Right lobe of liver (tissue), 6 donors: Measurements from ENCODE around the gene SGCD. TPM values are rescaled to one million over a fixed set of nuclear protein-coding genes. Genes with fewer than 3 reads are reported as not detected.
A peak's percentile ranks its signal among the peaks of the same experiment; 100 is the strongest.

ENCODE experiments used
- ATAC-seq, 4 donors: fragments of 200-7000 bp; cut with Tn5 transposase; one replicate each; pipeline ENCODE4 v1.9.1; 2020; ENCODE audit warnings: mild to moderate bottlenecking in 4 of 4, moderate library complexity in 4 of 4
- DNase-seq, 3 donors: peaks; one replicate each; pipeline ENCODE4 v3.0.0-alpha.2; 2020
- H3K27ac ChIP-seq, 3 donors: fragments of 200-600 bp; one replicate each; pipeline ENCODE4 v1.8.0; 2022
- H3K27me3 ChIP-seq, 2 donors: fragments of 200-600 bp; one replicate each; pipeline ENCODE4 v1.8.0; 2022
- H3K36me3 ChIP-seq, 4 donors: fragments of 200-600 bp; sonication (generic) in 1 of 4; one replicate each; pipeline versions ENCODE4 v1.5.1 to v1.8.0; 2017 to 2022; ENCODE audit warnings: control low read depth in 1 of 4
- H3K4me1 ChIP-seq, 4 donors: fragments of 200-600 bp; sonication (generic) in 1 of 4; one replicate each; pipeline versions ENCODE4 v1.5.1 to v1.8.0; 2017 to 2022; ENCODE audit warnings: control low read depth in 1 of 4
- H3K4me3 ChIP-seq, 3 donors: fragments of 200-600 bp; one replicate each; pipeline ENCODE4 v1.8.0; 2022
- H3K9me3 ChIP-seq, 4 donors: fragments of 200-600 bp; sonication (generic) in 1 of 4; one replicate each; pipeline versions ENCODE4 v1.5.1 to v1.8.0; 2017 to 2022; ENCODE audit warnings: control low read depth in 1 of 4
- CTCF ChIP-seq, 4 donors: fragments of 200-600 bp in 3 of 4; fragments of 450-650 bp in 1 of 4; IDR thresholded peaks; one replicate each; pipeline versions ENCODE4 v1.5.1 to v1.8.0; 2016 to 2022; ENCODE audit warnings: antibody characterized with exemption in 4 of 4, mild to moderate bottlenecking in 2 of 4
- POLR2A ChIP-seq: fragments of 450-650 bp; IDR thresholded peaks from one replicate; pipeline ENCODE4 v1.6.1; 2017; ENCODE audit warnings: antibody characterized with exemption, mild to moderate bottlenecking
- WGBS: methylation state at CpG from one replicate; pipeline ENCODE4 v1.1.6; 2018; ENCODE audit warnings: low coverage, low lambda C conversion rate; ENCODE audit not compliant: insufficient coverage; ENCODE audit errors: missing lambda C conversion rate; 5-methylcytosine and 5-hydroxymethylcytosine counted together
- intact Hi-C, 2 donors: fragments of 100-400 bp; cut with DNase I; formaldehyde crosslinking; loops; one replicate each; pipeline versions ENCODE4 v1.11.2 to v1.14.1; 2022
- total RNA-seq, 6 experiments: library from RNA; depleted of rRNA in 2 of 6; stranded (reverse); fragments of >200 nt in 2 of 6; fragmentation: NEBNext Ultra II Directional in 3 of 6; extraction: Animal tissue kit (Norgen Biotek cat#: 25700) in 3 of 6; gene quantifications; one replicate each; pipeline versions ENCODE4 v1.1.0 to v1.2.4, GENCODE V29; 2016 to 2023
- donor health status: DM: no; HTN: yes; CAD: no.
- donor health status: DM: no; HTN: no; CAD: no.
- donor health status: DM: no; HTN: no; CAD: no.
- donor health status: DM: no; HTN: yes; CAD: no.
- donor health status: DM: no; HTN: yes; CAD: no.

The SGCD gene
- total RNA-seq, 6 experiments from 2014 or later: 0.31 to 3.1 (median 0.95) TPM

GRCh38 chr5:156686796-156687195 is 359.8 kb downstream of the SGCD start:
- intact Hi-C loops: no loop called here
- H3K9me3 ChIP-seq: no peaks in the 10 kb centered on the region
- no peak overlapping the region for H3K27ac ChIP-seq
- H3K36me3 ChIP-seq: no peaks in the 10 kb centered on the region
- H3K4me1 ChIP-seq: no peaks in the 10 kb centered on the region
- H3K27me3 ChIP-seq: no peaks in the 10 kb centered on the region
- H3K4me3 ChIP-seq: no peak overlapping the region
- ATAC-seq (no peak), DNase-seq (no peak)
- 43% methylated on average over 4 of the region's 4 CpGs for WGBS
- TF ChIP-seq CTCF (IDR thresholded peaks at IDR 0.05) (no peak), POLR2A (no peak)

GRCh38 chr5:156687514-156687913 is 360.6 kb downstream of the SGCD start:
- Histone ChIP-seq H3K4me3 (no peak overlapping the region), H3K4me1 (no peaks in the 10 kb centered on the region), H3K9me3 (no peaks in the 10 kb centered on the region), H3K27ac (no peak overlapping the region), H3K36me3 (no peaks in the 10 kb centered on the region), H3K27me3 (no peaks in the 10 kb centered on the region)
- 86% methylated on average over 7 of the region's 8 CpGs for WGBS
- TF ChIP-seq CTCF (IDR thresholded peaks at IDR 0.05): no peak
- TF ChIP-seq POLR2A: no peak
- intact Hi-C loops: no loop called here
- no peak for ATAC-seq
- no peak for DNase-seq

GRCh38 chr5:156691572-156691971 is 364.6 kb downstream of the SGCD start:
- DNase-seq (no peak), ATAC-seq (no peak)
- intact Hi-C loops: no loop called here
- no peak for TF ChIP-seq CTCF (IDR thresholded peaks at IDR 0.05)
- TF ChIP-seq POLR2A: no peak
- no peak overlapping the region for H3K27ac ChIP-seq
- no peaks in the 10 kb centered on the region for H3K36me3 ChIP-seq
- H3K4me3 ChIP-seq: no peak overlapping the region
- H3K9me3 ChIP-seq: no peaks in the 10 kb centered on the region
- H3K27me3 ChIP-seq: no peaks in the 10 kb centered on the region
- H3K4me1 ChIP-seq: peaks cover 0 to 5% (median 0%) of the 10 kb centered on the region in 4 donors
- WGBS: 95% methylated on average over 2 of the region's 2 CpGs

GRCh38 chr5:156693113-156693512 is 366.1 kb downstream of the SGCD start:
- intact Hi-C loops: no loop called here
- Histone ChIP-seq H3K36me3 (no peaks in the 10 kb centered on the region), H3K27ac (no peak overlapping the region), H3K4me1 (peaks cover 0 to 5% (median 0%) of the 10 kb centered on the region in 4 donors), H3K4me3 (no peak overlapping the region), H3K9me3 (no peaks in the 10 kb centered on the region), H3K27me3 (no peaks in the 10 kb centered on the region)
- no peak for DNase-seq
- TF ChIP-seq CTCF (IDR thresholded peaks at IDR 0.05): no peak
- ATAC-seq: peak; percentile 76 to 95 (median 88)
- WGBS: 22% methylated on average over 1 of the region's 1 CpG

GRCh38 chr5:156694598-156694997 is 367.6 kb downstream of the SGCD start:
- no peak overlapping the region for H3K27ac ChIP-seq
- TF ChIP-seq POLR2A (no peak), CTCF (IDR thresholded peaks at IDR 0.05) (no peak)
- ATAC-seq: no peak
- H3K4me1 ChIP-seq: peaks cover 0 to 5% (median 0%) of the 10 kb centered on the region in 4 donors
- 86% methylated on average over 2 of the region's 2 CpGs for WGBS
- intact Hi-C loops: no loop called here
- no peaks in the 10 kb centered on the region for H3K36me3 ChIP-seq
- DNase-seq: no peak
- no peak overlapping the region for H3K4me3 ChIP-seq
- H3K27me3 ChIP-seq: no peaks in the 10 kb centered on the region
- no peaks in the 10 kb centered on the region for H3K9me3 ChIP-seq
